Neural cell (in vitro differentiated cells): ENCODE results near the gene ASB14. TPM values are rescaled to one million over a fixed set of nuclear protein-coding genes. Genes with fewer than 3 reads are reported as not detected.

Experiments
- H2AFZ ChIP-seq: fragments of 200-600, 300-800 bp; sonication (generic), shearing (Covaris generic); 2 replicates; pipeline ENCODE4 v1.6.0; 2014; ENCODE audit warnings: low read depth, mild to moderate bottlenecking, antibody characterized with exemption, low read length, moderate library complexity
- H3F3A ChIP-seq: fragments of 200-600 bp; shearing (Covaris generic); 2 replicates; pipeline ENCODE4 v1.6.1; 2016; ENCODE audit warnings: mild to moderate bottlenecking, moderate library complexity, mixed read lengths, antibody characterized with exemption, low read length; ENCODE audit not compliant: insufficient read depth, poor library complexity, severe bottlenecking
- H3K27ac ChIP-seq: fragments of 200-600, 300-800 bp; sonication (generic), shearing (Covaris generic); 2 replicates; pipeline ENCODE4 v1.5.1; 2014; ENCODE audit warnings: mild to moderate bottlenecking, low read length, moderate library complexity
- H3K27me3 ChIP-seq: fragments of 300-800, 200-600 bp; sonication (generic), shearing (Covaris generic); 2 replicates; pipeline ENCODE4 v1.6.0; 2014; ENCODE audit warnings: mild to moderate bottlenecking, low read depth, low read length, moderate library complexity; ENCODE audit not compliant: insufficient read depth
- H3K36me3 ChIP-seq: fragments of 300-800, 200-600 bp; sonication (generic), shearing (Covaris generic); 2 replicates; pipeline ENCODE4 v1.5.1; 2014; ENCODE audit warnings: mild to moderate bottlenecking, antibody characterized with exemption, low read length, moderate library complexity; ENCODE audit not compliant: insufficient read depth
- H3K4me2 ChIP-seq: fragments of 300-800, 200-600 bp; sonication (generic), shearing (Covaris generic); 2 replicates; pipeline ENCODE4 v1.6.0; 2014; ENCODE audit warnings: mild to moderate bottlenecking, low read length
- H3K4me3 ChIP-seq: fragments of 300-800, 200-600 bp; sonication (generic), shearing (Covaris generic); 2 replicates; pipeline ENCODE4 v1.5.1; 2014; ENCODE audit warnings: mild to moderate bottlenecking, low read length, moderate library complexity
- H3K79me2 ChIP-seq: fragments of 200-600 bp; shearing (Covaris generic); replicated peaks from 2 replicates; pipeline ENCODE4 v1.6.0; 2014; ENCODE audit warnings: mild to moderate bottlenecking, low read length, moderate library complexity; ENCODE audit not compliant: insufficient read depth
- H3K9ac ChIP-seq: fragments of 300-800, 200-600 bp; sonication (generic), shearing (Covaris generic); 2 replicates; pipeline ENCODE4 v1.6.1; 2016; ENCODE audit warnings: mild to moderate bottlenecking, low read length, mixed read lengths
- H3K9me2 ChIP-seq: fragments of 200-600 bp; shearing (Covaris generic); 2 replicates; pipeline ENCODE4 v1.6.1; 2016; ENCODE audit warnings: mild to moderate bottlenecking, low read length, mixed read lengths; ENCODE audit not compliant: insufficient read depth
- H3K9me3 ChIP-seq: fragments of 200-600, 300-800 bp; sonication (generic), shearing (Covaris generic); 2 replicates; pipeline ENCODE4 v1.6.1; 2016; ENCODE audit warnings: mild to moderate bottlenecking, mixed run types, low read length, moderate library complexity, mixed read lengths
- H4K20me1 ChIP-seq: fragments of 200-600 bp; shearing (Covaris generic); 2 replicates; pipeline ENCODE4 v1.6.1; 2016; ENCODE audit warnings: mild to moderate bottlenecking, mixed run types; ENCODE audit not compliant: insufficient read depth
- CTCF ChIP-seq: fragments of 450-650 bp; IDR thresholded peaks from 2 replicates; pipeline ENCODE4 v1.5.1; 2014; ENCODE audit warnings: antibody characterized with exemption, mild to moderate bottlenecking, moderate library complexity; ENCODE audit not compliant: poor library complexity, severe bottlenecking
- EP300 ChIP-seq: fragments of 450-650 bp; conservative IDR thresholded peaks from 2 replicates; pipeline ENCODE4 v1.6.1; 2014; ENCODE audit warnings: antibody characterized with exemption, mild to moderate bottlenecking, moderate library complexity; ENCODE audit not compliant: poor library complexity, severe bottlenecking
- EZH2 ChIP-seq: fragments of 200-600, 300-800 bp; shearing (Covaris generic), sonication (generic); IDR thresholded peaks from 2 replicates; pipeline ENCODE4 v1.6.1; 2014; ENCODE audit warnings: antibody characterized with exemption, low read length, borderline replicate concordance, mild to moderate bottlenecking; ENCODE audit not compliant: insufficient read depth, poor library complexity, severe bottlenecking
- MXI1 ChIP-seq: fragments of 450-650 bp; conservative IDR thresholded peaks from 2 replicates; pipeline ENCODE4 v1.6.1; 2014; ENCODE audit warnings: antibody characterized with exemption, mild to moderate bottlenecking; ENCODE audit not compliant: poor library complexity, severe bottlenecking
- POLR2AphosphoS5 ChIP-seq: IDR thresholded peaks from 2 replicates; pipeline ENCODE4 v1.6.1; 2012
- RAD21 ChIP-seq: fragments of 450-650 bp; conservative IDR thresholded peaks from 2 replicates; pipeline ENCODE4 v1.6.1; 2014; ENCODE audit warnings: antibody characterized with exemption, mild to moderate bottlenecking, moderate library complexity
- REST ChIP-seq: IDR thresholded peaks from 2 replicates; pipeline ENCODE4 v1.6.1; 2012; ENCODE audit warnings: borderline replicate concordance
- SMC3 ChIP-seq: fragments of 450-650 bp; conservative IDR thresholded peaks from 2 replicates; pipeline ENCODE4 v1.6.1; 2014; ENCODE audit warnings: antibody characterized with exemption, mild to moderate bottlenecking, moderate library complexity; ENCODE audit not compliant: poor library complexity
- TAF1 ChIP-seq: IDR thresholded peaks from 2 replicates; pipeline ENCODE4 v1.6.1; 2012; ENCODE audit warnings: low read depth
- polyA plus RNA-seq: library from polyadenylated mRNA; depleted of rRNA; stranded (reverse); fragments of >200 nt; gene quantifications from 2 replicates; pipeline ENCODE4 v1.2.3, GENCODE V29; 2014

ASB14 gene
- polyA plus RNA-seq, 1 donor from 2014 or later: 0.51 TPM

- Histone ChIP-seq H3K9me3 (no peaks in the 10 kb centered on the region), H3K9me2 (no peaks in the 10 kb centered on the region), H3K4me3 (no peak overlapping the region), H3K79me2 (no peaks in the 10 kb centered on the region), H3K36me3 (no peaks in the 10 kb centered on the region), H3K4me2 (no peak overlapping the region), H3K9ac (no peak overlapping the region), H3K27ac (no peak overlapping the region), H3F3A (no peaks in the 10 kb centered on the region), H2AFZ (no peak overlapping the region), H3K27me3 (no peaks in the 10 kb centered on the region), H4K20me1 (no peaks in the 10 kb centered on the region)
- TF ChIP-seq REST: no peak
- TF ChIP-seq CTCF: no peak
- no peak for TF ChIP-seq RAD21
Observed at GRCh38 chr3:57298041-57298440, 5.6 kb upstream of the ASB14 start.

GRCh38 chr3:57292897-57293526 lies 527 bp upstream of the ASB14 start:
- Histone ChIP-seq H3K27me3 (no peaks in the 10 kb centered on the region), H3K79me2 (no peaks in the 10 kb centered on the region), H3K9me2 (no peaks in the 10 kb centered on the region), H3K4me3 (no peak overlapping the region), H2AFZ (no peak overlapping the region), H3F3A (no peaks in the 10 kb centered on the region), H3K4me2 (no peak overlapping the region), H3K36me3 (no peaks in the 10 kb centered on the region), H4K20me1 (no peaks in the 10 kb centered on the region), H3K9ac (no peak overlapping the region), H3K27ac (no peak overlapping the region), H3K9me3 (no peaks in the 10 kb centered on the region)
- no peak for TF ChIP-seq RAD21
- TF ChIP-seq SMC3: no peak
- TF ChIP-seq REST: no peak
- no peak for TF ChIP-seq EZH2
- no peak for TF ChIP-seq MXI1
- no peak for TF ChIP-seq TAF1
- no peak for TF ChIP-seq EP300
- TF ChIP-seq CTCF: no peak
- TF ChIP-seq POLR2AphosphoS5: no peak
